NCI-H1105 (cell line): ENCODE data around the gene ATP5ME.

Experiments used
- DNase-seq: peaks from one replicate; lab custom pipeline; 2025; lab: John Stamatoyannopoulos, UW

ATP5ME gene

DNA sequence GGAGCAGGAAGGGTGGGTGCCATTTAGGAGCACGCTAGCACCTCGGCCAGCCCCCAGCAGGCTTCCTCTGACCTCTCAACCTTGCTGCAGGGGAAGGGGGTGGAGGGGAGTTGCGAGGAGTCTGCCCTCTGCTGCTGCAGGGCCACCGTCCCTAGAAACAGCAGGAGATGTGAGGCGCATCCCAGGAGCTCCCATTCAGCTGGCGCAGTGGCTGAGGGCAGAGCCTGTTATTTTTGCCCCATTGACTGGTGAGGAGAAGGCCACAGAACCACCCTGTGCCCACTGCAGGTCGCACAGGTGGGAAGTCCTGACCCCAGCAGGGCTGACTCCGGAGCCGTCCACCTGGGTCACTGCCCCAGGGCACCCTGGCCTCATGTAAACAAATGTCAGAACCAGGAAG lies 40.7 kb downstream of the ATP5ME start:
- DNase-seq: no peak

DNA sequence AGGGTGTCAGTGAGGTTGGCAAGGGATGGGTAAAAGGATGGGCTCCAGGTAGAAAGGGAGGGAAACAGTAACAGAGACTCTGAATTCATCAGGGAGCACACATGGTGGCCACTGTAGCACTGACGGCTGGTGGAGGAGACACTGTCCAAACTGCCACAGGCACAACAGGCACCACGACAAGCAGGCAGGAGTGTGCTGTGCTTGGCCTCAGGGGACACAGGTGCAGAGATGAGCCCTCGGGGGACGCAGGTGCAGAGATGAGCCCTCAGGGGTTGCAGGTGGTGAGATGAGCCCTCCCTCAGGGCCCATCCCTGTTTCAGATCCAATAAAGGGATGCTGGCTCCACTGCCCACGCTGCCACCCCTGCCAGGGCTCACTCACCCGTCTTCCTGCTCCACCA lies 41.1 kb downstream of the ATP5ME start:
- DNase-seq: no peak

DNA sequence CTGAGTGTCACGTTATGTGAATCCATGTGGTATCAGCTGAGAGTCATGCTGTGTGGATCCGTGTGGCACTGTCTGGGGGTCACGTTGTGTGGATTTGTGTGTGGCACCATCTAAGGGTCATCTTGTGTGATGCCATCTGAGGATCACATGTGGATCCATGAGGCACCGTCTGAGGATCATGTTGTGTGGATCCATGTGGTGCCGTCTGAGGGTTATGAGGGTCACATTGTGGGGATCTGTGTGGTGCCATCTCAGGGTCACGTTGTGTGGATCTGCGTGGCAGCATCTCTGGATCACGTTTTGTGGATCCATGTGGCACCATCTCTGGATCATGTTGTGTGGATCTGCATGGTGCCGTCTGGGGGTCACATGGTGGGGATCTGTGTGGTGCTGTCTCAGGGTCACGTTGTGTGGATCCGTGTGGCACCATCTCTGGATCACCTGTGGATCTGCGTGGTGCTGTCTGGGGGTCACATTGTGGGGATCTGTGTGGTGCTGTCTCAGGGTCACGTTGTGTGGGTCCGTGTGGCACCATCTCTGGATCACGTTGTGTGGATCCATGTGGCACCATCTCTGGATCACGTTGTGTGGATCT lies 41.8 kb downstream of the ATP5ME start:
- no peak for DNase-seq

DNA sequence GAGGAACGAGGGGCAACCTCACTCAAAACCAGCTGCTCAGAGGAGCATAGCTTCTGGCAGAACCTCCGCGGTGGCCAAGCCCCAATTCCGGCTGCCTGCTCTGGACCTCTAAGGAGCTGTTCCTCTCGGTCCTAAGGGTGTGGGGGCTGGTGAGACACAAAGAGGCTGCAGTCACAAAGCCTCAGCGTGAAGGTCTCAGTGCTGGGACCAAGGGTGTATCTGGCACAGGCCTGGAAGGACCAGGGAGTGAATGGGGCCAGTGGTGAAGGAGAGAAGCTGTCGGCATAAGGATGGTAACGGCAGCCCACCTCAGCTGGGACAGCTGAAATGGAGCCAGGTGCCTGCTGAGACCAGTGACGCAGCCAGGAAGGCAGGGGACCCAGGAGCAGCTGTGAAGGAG lies 43.4 kb downstream of the ATP5ME start:
- no peak for DNase-seq

DNA sequence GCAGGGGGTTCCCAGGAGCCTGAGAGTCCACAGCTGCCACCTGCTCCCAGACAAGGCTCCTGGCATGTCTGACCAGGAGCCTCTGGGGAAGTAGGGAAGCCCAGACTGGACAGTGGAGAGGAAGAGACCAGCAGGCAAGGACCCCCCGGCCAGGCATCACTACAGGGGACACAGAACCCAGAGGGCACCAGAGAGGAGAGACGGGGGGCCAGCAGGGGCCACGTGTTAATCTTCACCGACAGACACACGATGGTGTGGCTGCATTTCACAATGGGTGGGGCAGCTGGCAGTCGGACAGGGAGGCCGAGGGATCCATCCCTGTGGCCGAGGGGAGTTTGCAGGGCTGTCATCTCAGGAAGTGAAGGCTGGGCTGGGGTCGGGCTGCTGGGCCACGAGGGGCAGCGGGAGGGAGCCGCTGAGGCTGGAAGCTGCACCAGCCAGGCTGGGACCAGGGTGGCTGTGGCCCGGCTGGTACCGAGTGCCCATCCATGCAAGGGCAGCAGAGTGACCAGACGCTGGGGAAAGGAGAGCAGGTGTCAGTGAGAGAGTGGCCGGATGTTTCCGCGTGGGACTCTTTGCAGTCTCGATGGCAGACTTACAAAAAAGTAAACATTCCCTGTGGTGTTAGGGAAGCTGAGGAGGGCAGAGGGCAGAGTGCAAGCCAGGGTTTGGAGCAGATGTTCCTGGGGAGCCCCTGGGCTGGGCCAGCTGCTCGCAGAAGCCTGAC lies 44.0 kb downstream of the ATP5ME start:
- no peak for DNase-seq

DNA sequence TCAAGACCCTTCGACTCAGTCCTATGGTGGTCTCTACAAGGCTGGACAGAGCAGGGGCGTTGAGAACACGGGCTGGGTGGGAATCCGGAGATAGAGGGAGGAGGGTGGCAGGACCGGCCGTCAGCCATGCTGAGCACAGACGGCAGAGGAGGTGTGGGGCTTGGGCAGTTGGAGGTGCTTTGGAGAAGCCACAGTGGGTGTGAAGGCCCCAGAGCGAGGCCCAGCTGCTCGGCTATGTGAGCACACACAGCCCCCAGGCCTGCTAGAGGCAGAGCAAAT lies 44.5 kb downstream of the ATP5ME start:
- no peak for DNase-seq

DNA sequence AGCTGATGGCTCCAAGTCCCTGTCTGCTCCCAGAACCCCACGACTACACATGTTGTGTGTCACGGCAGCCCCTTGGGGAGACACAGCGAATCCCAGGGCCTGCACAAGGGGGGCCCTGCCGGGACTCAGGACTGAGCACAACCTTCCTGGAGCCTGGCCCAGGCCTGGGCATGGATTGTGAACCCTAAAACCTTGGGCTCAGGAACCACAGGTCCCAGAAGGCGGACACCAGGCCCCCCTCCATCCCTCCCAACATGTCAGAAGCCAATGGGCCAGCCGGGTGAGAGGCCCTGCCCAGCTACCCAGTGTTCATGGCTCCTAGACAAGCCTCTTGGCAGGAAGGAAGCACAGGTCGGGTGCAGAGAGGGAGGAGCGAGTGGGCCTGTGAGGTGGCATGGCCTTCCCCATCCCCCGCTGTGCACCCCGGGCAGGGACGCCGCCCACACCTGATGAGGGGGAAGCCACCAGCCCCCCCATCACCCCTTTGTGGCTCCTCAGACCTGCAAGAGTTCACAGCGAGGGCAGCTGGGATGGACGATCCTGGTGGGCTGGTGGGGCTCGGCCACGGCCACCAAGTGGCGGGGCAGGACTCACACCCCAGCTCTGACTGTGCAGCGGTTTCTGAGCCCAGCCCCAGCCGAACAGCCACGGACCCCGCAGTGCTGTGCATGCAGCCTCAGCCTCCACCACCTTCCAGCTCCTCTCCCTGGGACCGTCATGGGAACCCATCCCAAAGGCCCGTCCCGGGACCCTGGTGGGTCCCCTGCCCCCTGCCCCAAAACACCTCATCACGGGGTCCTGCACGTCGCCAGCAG lies 45.0 kb downstream of the ATP5ME start:
- no peak for DNase-seq

DNA sequence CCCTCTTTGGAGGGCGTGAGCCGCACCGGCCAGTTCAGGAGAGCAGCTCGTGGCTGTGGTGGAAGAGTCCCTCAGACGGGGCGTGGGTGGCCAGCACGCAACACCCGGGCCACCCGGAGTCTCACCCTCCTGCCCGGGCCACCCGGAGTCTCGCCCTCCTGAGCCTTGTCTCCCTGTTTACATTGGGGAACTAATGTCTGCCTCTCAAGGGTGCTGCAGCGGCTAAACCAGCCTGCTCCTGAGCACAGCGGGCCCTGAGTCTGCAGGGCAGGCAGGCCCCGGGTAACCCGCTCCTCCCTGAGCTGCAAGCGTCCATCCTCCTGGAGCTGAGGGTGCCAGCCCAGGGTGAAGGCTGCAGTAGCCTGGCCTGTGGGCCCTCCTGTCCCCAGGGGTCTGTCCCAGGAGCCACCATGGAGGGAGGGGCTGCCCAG lies 45.8 kb downstream of the ATP5ME start:
- no peak for DNase-seq

DNA sequence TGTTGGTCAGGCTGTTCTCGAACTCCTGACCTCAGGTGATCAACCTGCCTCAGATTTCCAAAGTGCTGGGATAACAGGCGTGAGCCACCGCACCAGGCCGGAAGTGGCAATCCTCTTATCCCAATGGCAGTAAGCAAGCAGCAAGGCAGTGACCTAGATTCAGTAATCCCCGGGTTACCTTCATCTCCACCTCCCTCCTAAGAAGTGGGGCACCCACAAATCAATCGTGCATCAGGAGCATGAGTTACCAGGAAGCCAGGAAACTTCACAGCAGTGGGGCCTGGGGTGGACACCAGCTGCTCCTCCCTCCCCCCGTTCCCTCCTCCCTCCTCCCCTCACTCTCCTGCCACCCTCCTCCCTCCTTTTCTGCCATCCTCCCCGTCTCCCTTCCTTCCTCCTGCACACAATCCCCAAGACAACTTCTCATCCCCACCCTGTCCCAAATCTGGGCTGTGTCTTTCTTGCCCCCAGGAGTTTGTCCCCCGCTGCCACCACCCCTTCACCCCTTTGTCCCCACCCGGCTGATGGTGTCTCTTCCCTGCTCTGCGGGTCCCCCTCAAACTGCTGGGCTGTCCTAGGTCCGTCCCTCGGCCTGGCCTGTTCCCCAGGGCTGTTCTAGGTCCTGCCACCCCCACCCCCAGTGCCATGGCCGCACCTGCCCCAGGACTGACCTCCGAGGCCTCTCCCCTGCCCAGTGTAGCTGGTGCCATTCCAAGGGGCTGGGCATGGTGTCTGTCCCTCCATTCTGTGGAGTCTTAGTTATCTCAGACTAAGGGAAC lies 46.5 kb downstream of the ATP5ME start:
- no peak for DNase-seq

DNA sequence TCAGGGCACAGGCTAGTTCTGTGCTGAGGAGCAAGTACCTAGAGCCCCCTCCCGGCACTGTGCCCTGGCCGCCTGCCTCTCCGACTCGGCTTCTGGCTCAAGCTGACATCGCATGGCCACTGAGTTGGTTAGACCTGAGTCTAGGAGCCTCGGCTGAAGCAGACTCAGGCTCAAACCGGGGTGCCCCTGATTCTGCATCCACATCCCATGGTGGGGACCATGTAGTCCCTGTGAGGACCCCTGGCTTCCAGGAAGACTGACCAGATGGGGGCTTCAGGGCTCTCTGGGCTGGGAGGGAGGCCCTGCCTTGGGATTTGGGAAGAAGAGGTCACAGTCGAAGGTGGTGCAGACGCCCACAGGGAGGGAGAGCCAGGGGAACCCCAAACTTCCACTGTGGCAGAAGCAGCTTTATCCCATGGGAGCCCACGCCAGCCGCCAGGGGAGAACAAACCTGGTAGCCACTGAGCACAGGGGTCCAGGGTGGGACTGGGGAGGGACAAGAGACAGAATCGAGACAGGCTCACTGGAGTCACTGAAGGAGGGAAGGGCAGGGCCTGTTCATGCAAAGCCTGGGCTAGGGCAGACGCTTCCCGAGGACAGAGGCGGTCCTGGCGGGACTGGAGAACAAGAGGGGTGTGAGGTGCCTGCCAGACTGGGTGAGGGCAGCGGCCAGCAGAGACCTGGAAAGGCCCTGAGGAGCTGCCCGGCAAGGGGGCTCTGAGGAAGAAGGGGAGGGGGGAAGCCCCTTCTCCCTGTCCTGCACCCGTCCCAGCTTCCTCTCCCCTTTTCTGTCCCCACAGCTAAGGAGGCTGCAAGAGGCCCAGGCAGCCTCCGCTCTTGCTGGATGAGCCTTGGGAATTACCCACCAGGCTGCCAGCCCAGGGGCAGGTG lies 47.6 kb downstream of the ATP5ME start:
- no peak for DNase-seq

DNA sequence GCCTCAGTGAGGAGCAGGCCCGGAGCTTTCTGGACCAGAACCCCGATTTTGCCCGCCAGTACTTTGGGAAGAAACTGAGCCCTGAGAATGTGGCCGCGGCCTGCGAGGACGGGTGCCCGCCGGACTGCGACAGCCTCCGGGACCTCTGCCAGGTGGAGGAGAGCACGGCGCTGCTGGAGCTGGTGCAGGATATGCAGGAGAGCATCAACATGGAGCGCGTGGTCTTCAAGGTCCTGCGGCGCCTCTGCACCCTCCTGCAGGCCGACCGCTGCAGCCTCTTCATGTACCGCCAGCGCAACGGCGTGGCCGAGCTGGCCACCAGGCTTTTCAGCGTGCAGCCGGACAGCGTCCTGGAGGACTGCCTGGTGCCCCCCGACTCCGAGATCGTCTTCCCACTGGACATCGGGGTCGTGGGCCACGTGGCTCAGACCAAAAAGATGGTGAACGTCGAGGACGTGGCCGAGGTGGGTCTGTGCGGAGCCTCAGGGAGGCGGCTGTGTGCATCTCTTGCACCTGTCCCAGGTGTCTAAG lies 48.4 kb downstream of the ATP5ME start:
- no peak for DNase-seq

DNA sequence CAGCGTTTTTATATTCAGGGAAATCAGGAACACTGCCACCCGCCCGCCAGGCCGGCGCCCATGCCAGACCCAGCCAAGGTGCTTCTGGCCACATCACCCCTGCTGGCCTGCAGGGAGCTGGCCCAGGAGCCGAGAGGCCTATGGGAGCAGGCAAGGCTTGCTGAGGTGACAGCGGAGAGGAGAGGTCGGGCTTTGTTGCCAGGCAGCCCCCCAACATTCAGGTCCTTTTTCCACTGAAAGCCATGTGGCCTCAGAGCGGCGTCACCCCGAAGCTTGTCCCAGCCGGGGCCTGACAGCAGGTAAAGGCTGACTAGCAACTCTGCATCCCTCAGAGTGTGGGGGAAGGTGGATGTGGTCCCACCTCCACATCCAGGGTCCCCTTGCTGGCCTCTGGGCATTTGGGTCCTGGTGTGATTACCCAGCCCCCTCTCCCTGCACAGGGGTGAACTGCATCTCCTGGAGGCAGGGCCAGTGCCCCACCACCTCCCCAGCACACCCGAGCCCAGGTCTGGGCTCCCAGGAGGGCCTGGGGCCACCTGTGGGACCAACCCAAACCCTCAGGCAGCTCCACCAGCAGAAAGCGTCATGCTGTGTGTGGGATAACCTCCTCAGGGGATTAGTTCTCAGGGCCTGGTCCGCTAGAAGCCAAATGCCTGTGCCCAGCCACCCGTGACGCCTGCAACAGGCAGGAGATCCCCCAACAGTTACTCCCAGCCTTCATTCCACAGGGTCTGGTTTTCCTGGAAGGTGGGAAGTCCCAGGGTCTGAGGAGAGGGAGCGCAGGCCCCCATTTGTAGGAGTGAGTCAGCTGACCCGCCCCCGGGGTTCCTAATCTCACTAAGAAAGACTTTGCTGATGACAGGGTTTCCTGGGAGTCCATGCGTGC lies 49.1 kb downstream of the ATP5ME start, which contains the start of gene PDE6B:
PDE6B (plus strand) TSS at position 869 of the 886 bp plus-strand sequence. CDS start 54 bp downstream, outside the sequence.
- DNase-seq: no peak

DNA sequence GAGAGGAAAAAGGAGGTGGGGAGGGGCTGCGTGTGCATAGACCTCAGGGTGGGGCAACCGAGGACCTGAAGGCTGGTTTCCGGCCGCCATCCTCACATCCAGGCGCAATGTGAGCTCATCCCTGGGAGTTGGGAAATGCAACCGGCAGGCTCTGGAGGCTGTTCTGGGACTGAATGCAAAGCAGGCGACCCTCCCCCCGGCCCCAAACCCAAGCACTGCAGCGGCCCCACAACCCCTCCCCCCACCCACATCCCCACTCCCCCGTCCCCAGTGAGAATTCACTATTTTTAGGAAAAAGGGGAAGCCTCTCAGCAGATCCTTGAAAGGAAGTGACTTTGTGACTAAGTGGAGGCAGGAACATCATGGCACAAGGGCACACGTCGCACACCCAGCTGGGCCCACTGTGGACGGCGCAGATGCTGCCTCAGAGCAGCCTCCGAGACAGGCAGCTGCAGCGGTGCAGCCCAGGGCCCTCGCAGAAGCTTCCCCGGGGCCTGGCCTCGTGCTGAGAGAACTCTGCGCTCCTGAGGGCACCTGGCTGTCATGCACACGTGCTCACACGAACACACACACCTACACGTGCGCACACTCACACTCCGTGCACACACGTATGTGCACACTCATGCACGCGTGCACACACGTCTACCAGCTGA lies 50.0 kb downstream of the ATP5ME start:
- DNase-seq: no peak

DNA sequence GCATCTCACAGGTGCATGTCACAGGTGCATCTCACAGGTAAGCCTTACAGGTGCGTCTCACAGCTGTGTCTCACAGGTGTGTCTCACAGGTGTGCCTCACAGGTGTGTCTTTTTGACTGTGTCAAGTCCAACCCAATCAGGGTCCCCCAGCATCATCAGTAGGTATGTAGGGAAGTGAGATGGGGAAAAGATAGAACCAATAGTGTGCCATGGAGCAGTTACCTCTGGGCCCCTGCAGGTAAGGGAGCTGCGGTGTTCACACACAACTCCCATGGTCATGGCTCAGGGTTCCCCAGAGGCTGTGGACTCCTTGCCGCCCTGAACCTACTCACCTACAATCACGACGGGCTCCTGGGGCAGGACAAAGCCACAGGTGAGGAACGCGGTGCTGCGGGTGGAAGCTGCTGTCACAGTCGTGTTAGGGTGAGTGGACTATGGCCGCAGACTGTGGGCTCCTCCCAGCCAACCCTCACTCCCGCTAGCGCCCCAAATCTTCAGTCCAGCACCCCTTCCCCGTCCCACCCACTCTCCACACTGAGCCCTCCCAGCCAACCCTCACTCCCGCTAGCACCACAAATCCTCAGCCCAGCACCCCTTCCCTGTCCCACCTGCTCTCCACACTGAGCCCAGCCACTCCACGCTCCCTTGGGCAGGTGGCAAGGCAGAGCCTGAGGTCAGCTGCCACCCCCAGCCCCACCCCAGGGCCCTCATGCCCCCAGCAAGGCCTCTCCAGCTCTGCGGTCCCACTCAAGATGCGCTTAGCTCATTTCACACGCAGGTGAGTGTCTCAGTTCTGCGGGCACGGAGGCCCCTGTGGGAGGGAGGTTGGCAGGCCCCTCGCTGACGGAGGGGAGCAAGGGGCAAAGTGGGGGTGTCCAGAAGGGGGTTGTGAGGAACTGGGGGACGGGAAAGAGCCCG lies 50.8 kb downstream of the ATP5ME start:
- DNase-seq: no peak
